HCT116 (cell line): Measurements from ENCODE around the gene MAP7.

Source experiments
- CBX3 ChIP-seq: IDR thresholded peaks from 2 replicates; pipeline ENCODE4 v1.6.1; 2012; ENCODE audit warnings: low read depth
- CTCF ChIP-seq, 3 experiments: fragments of 200-600 bp in 1 of 3; sonication (generic) in 1 of 3; IDR thresholded peaks in 2 of 3; conservative IDR thresholded peaks in 1 of 3; 2 replicates each; pipeline ENCODE4 v1.5.1; 2012 to 2017; ENCODE audit warnings: low read depth in 2 of 3, low read length in 2 of 3, antibody characterized with exemption in 1 of 3, borderline replicate concordance in 1 of 3, control low read depth in 1 of 3, mild to moderate bottlenecking in 1 of 3, mixed read lengths in 1 of 3, mixed run types in 1 of 3, moderate library complexity in 1 of 3; ENCODE audit not compliant: insufficient read depth in 1 of 3
- EGR1 ChIP-seq: IDR thresholded peaks from 2 replicates; pipeline ENCODE4 v1.6.1; 2012; ENCODE audit warnings: low read depth
- EZH2 ChIP-seq: fragments of 200-600 bp; sonication (generic); IDR thresholded peaks from 2 replicates; pipeline ENCODE4 v1.6.1; 2017; ENCODE audit warnings: antibody characterized with exemption, mixed run types
- EZH2phosphoT487 ChIP-seq: fragments of 200-600 bp; IDR thresholded peaks from 2 replicates; pipeline ENCODE4 v1.6.1; 2018; ENCODE audit warnings: antibody characterized with exemption, borderline replicate concordance
- JUND ChIP-seq: IDR thresholded peaks from 2 replicates; pipeline ENCODE4 v1.6.1; 2012
- MAX ChIP-seq: IDR thresholded peaks from 2 replicates; pipeline ENCODE4 v1.6.1; 2012
- POLR2A ChIP-seq: IDR thresholded peaks from 2 replicates; pipeline ENCODE4 v1.7.0; 2011; ENCODE audit warnings: borderline replicate concordance; ENCODE audit not compliant: insufficient read depth, insufficient read length; ENCODE audit errors: extremely low read depth
- POLR2AphosphoS5 ChIP-seq: IDR thresholded peaks from 2 replicates; pipeline ENCODE4 v1.6.1; 2011; ENCODE audit warnings: mild to moderate bottlenecking, low read depth, low read length, moderate library complexity
- REST ChIP-seq: IDR thresholded peaks from 2 replicates; pipeline ENCODE4 v1.6.1; 2012; ENCODE audit warnings: low read depth
- SIN3A ChIP-seq: IDR thresholded peaks from 2 replicates; pipeline ENCODE4 v1.6.1; 2012; ENCODE audit warnings: low read depth
- ZNF274 ChIP-seq: fragments of 200-500 bp; sonication (Bioruptor generic); IDR thresholded peaks from 2 replicates; pipeline ENCODE4 v1.6.1; 2014; ENCODE audit warnings: mild to moderate bottlenecking, low read depth, low read length, inconsistent platforms

GRCh38 chr6:136387316-136387715 is 162.9 kb downstream of the MAP7 start:
- TF ChIP-seq REST = no peak
- no peak for TF ChIP-seq CTCF (IDR thresholded peaks at IDR 0.05 in 2 of 3, conservative IDR thresholded peaks at IDR 0.05 in 1 of 3; ENCODE audit: borderline replicate concordance in 1 of 3, insufficient read depth in 1 of 3, low read depth in 2 of 3, low read length in 2 of 3)
- no peak for TF ChIP-seq JUND
- no peak for TF ChIP-seq POLR2A
- no peak for TF ChIP-seq MAX
- TF ChIP-seq EZH2 = no peak
- TF ChIP-seq ZNF274 = no peak
- no peak for TF ChIP-seq EZH2phosphoT487
- TF ChIP-seq SIN3A = no peak
- no peak for TF ChIP-seq POLR2AphosphoS5
- TF ChIP-seq CBX3 = no peak
- TF ChIP-seq EGR1 = no peak
